Keratinocyte (primary cell): ENCODE measurements around the gene DLG2. TPM values are rescaled to one million over a fixed set of nuclear protein-coding genes. Genes with fewer than 3 reads are reported as not detected.

Source experiments
- DNase-seq: peaks from one replicate; pipeline ENCODE4 v3.0.0-alpha.2; 2011; ENCODE audit warnings: low read depth, missing footprints, low spot score
- FAIRE-seq: peaks from 2 replicates; lab custom pipeline; 2011; peaks lifted over from hg19 to GRCh38; lab: Jason Lieb, UNC
- H2AFZ ChIP-seq: 2 replicates; pipeline ENCODE4 v1.6.0; 2012; ENCODE audit warnings: low read length, control low read depth, inconsistent platforms; ENCODE audit not compliant: control insufficient read depth
- H3K27ac ChIP-seq: 2 replicates; pipeline ENCODE4 v1.5.1; 2011; ENCODE audit warnings: low read length; ENCODE audit not compliant: control insufficient read depth, insufficient read depth
- H3K27me3 ChIP-seq: 3 replicates; pipeline ENCODE4 v1.6.0; 2011; ENCODE audit warnings: low read length; ENCODE audit not compliant: control insufficient read depth, insufficient read depth; ENCODE audit errors: extremely low read depth
- H3K36me3 ChIP-seq, 2 experiments: 2 replicates in 1 of 2; 3 replicates in 1 of 2; pipeline ENCODE4 v1.5.1; 2011; ENCODE audit warnings: low read length in 2 of 2, mild to moderate bottlenecking in 1 of 2; ENCODE audit not compliant: control insufficient read depth in 2 of 2, insufficient read depth in 2 of 2; ENCODE audit errors: extremely low read depth in 1 of 2
- H3K4me1 ChIP-seq: 3 replicates; pipeline ENCODE4 v1.5.1; 2011; ENCODE audit warnings: low read length; ENCODE audit not compliant: control insufficient read depth, insufficient read depth; ENCODE audit errors: extremely low read depth
- H3K4me2 ChIP-seq: 3 replicates; pipeline ENCODE4 v1.6.0; 2011; ENCODE audit warnings: low read depth, low read length; ENCODE audit not compliant: control insufficient read depth, insufficient read depth; ENCODE audit errors: extremely low read depth
- H3K4me3 ChIP-seq, 3 experiments: fragments of 200-600 bp in 1 of 3; sonication (generic) in 1 of 3; 2 replicates in 2 of 3; 3 replicates in 1 of 3; pipeline ENCODE4 v1.5.1; 2011 to 2016; ENCODE audit warnings: low read length in 3 of 3, mild to moderate bottlenecking in 3 of 3, control low read depth in 2 of 3, inconsistent platforms in 1 of 3, low read depth in 1 of 3, mixed read lengths in 1 of 3, mixed run types in 1 of 3, moderate library complexity in 1 of 3; ENCODE audit not compliant: control insufficient read depth in 2 of 3, insufficient read depth in 2 of 3; ENCODE audit errors: extremely low read depth in 1 of 3
- H3K79me2 ChIP-seq: 2 replicates; pipeline ENCODE4 v1.6.0; 2012; ENCODE audit warnings: low read length; ENCODE audit not compliant: control insufficient read depth, insufficient read depth
- H3K9ac ChIP-seq: 3 replicates; pipeline ENCODE4 v1.6.0; 2011; ENCODE audit warnings: low read length; ENCODE audit not compliant: control insufficient read depth, insufficient read depth; ENCODE audit errors: extremely low read depth
- H3K9me1 ChIP-seq: 3 replicates; pipeline ENCODE4 v1.6.0; 2011; ENCODE audit warnings: low read length; ENCODE audit not compliant: control insufficient read depth, insufficient read depth; ENCODE audit errors: extremely low read depth
- H3K9me3 ChIP-seq: 2 replicates; pipeline ENCODE4 v1.5.1; 2012; ENCODE audit warnings: low read depth, low read length; ENCODE audit not compliant: control insufficient read depth
- H4K20me1 ChIP-seq: 3 replicates; pipeline ENCODE4 v1.6.0; 2011; ENCODE audit warnings: low read length; ENCODE audit not compliant: control insufficient read depth, insufficient read depth; ENCODE audit errors: extremely low read depth
- CTCF ChIP-seq, 3 experiments: IDR thresholded peaks in 1 of 3; conservative IDR thresholded peaks in 1 of 3; optimal IDR thresholded peaks in 1 of 3; 2 replicates in 2 of 3; 3 replicates in 1 of 3; pipeline versions ENCODE3 to v1.5.1; 2011; ENCODE audit warnings: low read length in 3 of 3, mild to moderate bottlenecking in 3 of 3, moderate library complexity in 2 of 3, control low read depth in 1 of 3, inconsistent platforms in 1 of 3; ENCODE audit not compliant: insufficient read depth in 2 of 3; ENCODE audit errors: extremely low read depth in 1 of 3
- EZH2 ChIP-seq: IDR thresholded peaks from one replicate; pipeline ENCODE4 v1.6.1; 2012; ENCODE audit warnings: inconsistent platforms, mild to moderate bottlenecking, low read length, moderate library complexity
- dilution Hi-C: fragments of 300-500 bp; cut with MboI; formaldehyde crosslinking; loops from one replicate; pipeline ENCODE4 v1.7.0; 2020; ENCODE audit warnings: low sequenced_read_pairs; ENCODE audit not compliant: extremely low pct_ligation_motif_present
- polyA plus RNA-seq, 5 experiments: library from polyadenylated mRNA; depleted of rRNA in 3 of 5; stranded (reverse) in 3 of 5; stranded (forward) in 1 of 5; unstranded in 1 of 5; fragments of >200 nt; gene quantifications; 1 replicate in 1 of 5; 2 replicates in 3 of 5; 3 replicates in 1 of 5; pipeline versions ENCODE4 v1.2.1 to v1.2.3, GENCODE V29; 2011 to 2012; ENCODE audit warnings: missing spikeins in 2 of 5, low read depth in 1 of 5, low replicate concordance in 1 of 5

Gene DLG2
- polyA plus RNA-seq, 1 donor (not counting 4 experiments of a cell fraction or from before 2014, with no cell fraction given): 0.55 TPM

- Histone ChIP-seq H3K9ac (no peak overlapping the region), H3K36me3 (no peaks in the 10 kb centered on the region), H2AFZ (no peak overlapping the region), H3K4me2 (peak overlapping the region; percentile 49), H3K4me1 (peaks cover 12% of the 10 kb centered on the region), H3K9me3 (no peaks in the 10 kb centered on the region), H4K20me1 (no peaks in the 10 kb centered on the region), H3K4me3 (no peak overlapping the region), H3K79me2 (no peaks in the 10 kb centered on the region), H3K27ac (no peak overlapping the region), H3K27me3 (no peaks in the 10 kb centered on the region), H3K9me1 (no peaks in the 10 kb centered on the region)
- FAIRE-seq: no peak
- DNase-seq: no peak
- no peak for TF ChIP-seq EZH2
- TF ChIP-seq CTCF (optimal IDR thresholded peaks at IDR 0.05 in 1 of 3, IDR thresholded peaks at IDR 0.05 in 1 of 3, conservative IDR thresholded peaks at IDR 0.05 in 1 of 3; ENCODE audit: extremely low read depth in 1 of 3, insufficient read depth in 2 of 3, low read length in 3 of 3): no peak
- dilution Hi-C loops: no loop called here
Observed at GRCh38 chr11:83543706-83544439, 2083.3 kb downstream of the DLG2 start.

GRCh38 chr11:83542861-83543260, 2084.3 kb downstream of the DLG2 start:
- H3K4me3 ChIP-seq: no peak overlapping the region
- H3K36me3 ChIP-seq: no peaks in the 10 kb centered on the region
- no peaks in the 10 kb centered on the region for H3K79me2 ChIP-seq
- dilution Hi-C loops: no loop called here
- FAIRE-seq (no peak), DNase-seq (no peak)
- TF ChIP-seq EZH2 (no peak), CTCF (optimal IDR thresholded peaks at IDR 0.05 in 1 of 3, IDR thresholded peaks at IDR 0.05 in 1 of 3, conservative IDR thresholded peaks at IDR 0.05 in 1 of 3; ENCODE audit: extremely low read depth in 1 of 3, insufficient read depth in 2 of 3, low read length in 3 of 3) (no peak)
- no peaks in the 10 kb centered on the region for H4K20me1 ChIP-seq
- H3K4me2 ChIP-seq: no peak overlapping the region
- no peak overlapping the region for H2AFZ ChIP-seq
- H3K27me3 ChIP-seq: no peaks in the 10 kb centered on the region
- H3K9me3 ChIP-seq: no peaks in the 10 kb centered on the region
- no peaks in the 10 kb centered on the region for H3K9me1 ChIP-seq
- H3K4me1 ChIP-seq: peaks cover 12% of the 10 kb centered on the region
- no peak overlapping the region for H3K9ac ChIP-seq
- H3K27ac ChIP-seq: no peak overlapping the region
